ENCODE data around the gene ZNF385C. TPM values are rescaled to one million over a fixed set of nuclear protein-coding genes. Genes with fewer than 3 reads are reported as not detected.

ZNF385C gene
- total RNA-seq, 1 donor from 2014 or later: not detected

DNA sequence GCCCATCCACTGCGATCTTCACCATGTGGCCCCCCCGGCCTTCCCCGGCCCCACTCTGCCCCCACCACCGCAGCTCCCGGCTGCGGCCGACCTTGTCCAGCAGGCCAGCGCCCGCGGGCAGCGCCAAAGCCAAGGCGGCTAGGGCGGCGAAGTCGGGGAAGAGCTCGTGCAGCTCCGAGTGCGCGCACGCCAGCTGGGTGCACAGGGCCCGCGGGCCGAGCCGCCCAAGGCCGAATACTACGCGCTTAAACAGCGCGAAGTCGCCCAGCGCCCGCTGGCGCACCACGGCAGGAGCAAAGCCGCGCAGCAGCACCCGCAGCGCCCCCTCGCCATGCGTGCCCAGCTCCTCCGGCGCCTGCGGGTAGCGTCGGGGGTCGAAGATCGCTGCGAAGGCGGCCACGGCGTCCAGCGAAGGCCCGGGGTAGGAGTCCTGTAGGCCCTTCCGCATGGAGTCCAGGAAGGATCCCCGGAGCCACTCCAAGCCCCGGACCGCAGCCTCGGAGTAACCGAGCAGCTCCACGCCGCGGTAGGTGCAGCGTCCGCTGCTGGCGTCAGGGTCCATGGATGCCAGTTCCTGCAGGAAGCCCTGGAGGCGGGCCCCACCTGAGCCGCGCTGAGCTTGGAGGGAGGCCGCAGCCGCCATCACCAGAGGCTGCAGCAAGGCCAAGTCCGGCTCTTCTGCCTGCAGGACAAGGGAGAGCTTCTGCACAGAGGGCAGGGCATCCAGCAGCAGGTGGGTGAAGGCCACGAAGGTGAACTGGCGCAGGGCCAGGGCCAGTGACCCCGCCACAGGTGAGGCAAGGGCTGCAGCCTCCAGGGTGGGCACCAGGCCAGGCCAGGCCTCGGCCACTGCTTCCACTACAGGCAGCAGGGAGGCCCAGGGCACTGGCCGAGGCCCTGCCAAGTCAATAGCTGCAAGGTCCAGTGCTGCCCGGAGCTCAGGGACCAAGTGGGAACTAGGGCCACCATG lies 58.2 kb downstream of the ZNF385C start:
- H3K4me3 Mint-ChIP-seq: no peak overlapping the region
- H3K27me3 Mint-ChIP-seq (ENCODE audit: insufficient read depth): peaks cover 6% of the 10 kb centered on the region
- intact Hi-C loops (cut with micrococcal nuclease): no loop called here

DNA sequence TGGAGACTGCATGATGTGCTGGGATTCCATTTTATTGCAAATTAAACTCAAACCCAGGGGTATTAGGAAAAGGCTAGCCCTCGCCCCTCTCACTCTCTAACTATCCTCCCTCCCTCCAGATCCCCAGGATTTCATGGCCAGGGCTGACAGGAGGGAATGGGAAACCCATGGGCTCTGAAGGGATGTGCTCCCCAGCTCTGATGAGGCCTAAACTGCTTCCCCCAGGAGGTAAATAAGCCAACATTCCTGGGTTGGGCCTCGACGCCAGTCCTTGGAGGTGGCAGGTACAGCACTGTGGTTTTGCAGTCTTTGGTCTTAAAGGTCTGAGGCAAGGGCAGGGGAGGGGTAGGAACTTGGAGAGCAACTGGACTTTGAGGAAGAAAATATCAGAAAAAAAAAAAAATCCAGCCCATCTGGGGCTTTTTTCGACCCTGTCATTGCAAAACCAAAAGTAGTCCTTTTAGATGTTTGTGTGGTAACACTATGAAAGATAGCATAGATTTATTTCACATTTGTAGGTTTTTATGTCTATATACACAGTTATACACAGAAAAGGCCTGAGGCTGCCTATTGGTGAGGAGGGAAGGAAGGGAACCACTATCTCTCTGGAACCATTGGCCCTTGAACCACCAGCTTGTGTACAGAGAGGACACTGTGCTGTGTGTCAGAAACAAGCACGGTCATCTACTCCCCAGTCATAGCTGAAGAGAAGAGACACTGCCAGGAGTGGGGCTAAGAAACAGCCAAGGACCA lies 59.9 kb downstream of the ZNF385C start:
- H3K4me3 Mint-ChIP-seq: no peak overlapping the region
- intact Hi-C loops (cut with micrococcal nuclease): no loop called here
- H3K9me3 Mint-ChIP-seq: no peaks in the 10 kb centered on the region
- H3K27me3 Mint-ChIP-seq (ENCODE audit: insufficient read depth): peaks cover 6% of the 10 kb centered on the region
- H3K36me3 Mint-ChIP-seq (ENCODE audit: low read depth): no peaks in the 10 kb centered on the region
- no peak for DNase-seq (ENCODE audit: low spot score)
- H3K4me1 Mint-ChIP-seq (ENCODE audit: low read depth): peaks cover 9% of the 10 kb centered on the region
- no peak overlapping the region for H3K27ac Mint-ChIP-seq

More for the DNA sequence above, 58.2 kb downstream of the ZNF385C start:
- H3K4me1 Mint-ChIP-seq (ENCODE audit: low read depth): no peaks in the 10 kb centered on the region
- H3K9me3 Mint-ChIP-seq: no peaks in the 10 kb centered on the region
- H3K27ac Mint-ChIP-seq: no peak overlapping the region
- H3K36me3 Mint-ChIP-seq (ENCODE audit: low read depth): no peaks in the 10 kb centered on the region
- DNase-seq (ENCODE audit: low spot score): no peak

DNA sequence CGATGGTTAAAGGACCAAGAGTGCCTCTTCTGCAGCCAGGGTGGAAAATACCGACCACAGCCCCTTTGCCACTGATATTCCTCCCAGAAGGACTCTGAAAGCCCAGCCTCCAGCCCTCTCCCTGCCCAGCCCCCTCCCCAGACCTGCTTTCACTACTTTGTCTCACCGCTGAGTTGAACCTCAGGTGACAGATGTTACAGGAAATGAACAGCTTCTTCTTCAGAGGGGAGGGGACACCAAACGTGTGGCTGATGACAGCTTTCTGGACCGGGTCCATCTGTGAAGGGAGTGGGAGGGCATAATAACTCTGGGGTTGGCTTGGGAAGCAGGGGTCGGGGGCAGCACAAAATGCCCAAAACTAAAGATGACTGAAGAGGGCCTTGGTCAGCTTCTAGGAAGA lies 64.2 kb downstream of the ZNF385C start:
- no peaks in the 10 kb centered on the region for H3K9me3 Mint-ChIP-seq
- H3K4me1 Mint-ChIP-seq (ENCODE audit: low read depth): peaks cover 9% of the 10 kb centered on the region
- H3K4me3 Mint-ChIP-seq: no peak overlapping the region
- no peaks in the 10 kb centered on the region for H3K36me3 Mint-ChIP-seq (ENCODE audit: low read depth)
- no peak for DNase-seq (ENCODE audit: low spot score)
- intact Hi-C loops (cut with micrococcal nuclease): no loop called here
- no peak overlapping the region for H3K27ac Mint-ChIP-seq
- peaks cover 9% of the 10 kb centered on the region for H3K27me3 Mint-ChIP-seq (ENCODE audit: insufficient read depth)

DNA sequence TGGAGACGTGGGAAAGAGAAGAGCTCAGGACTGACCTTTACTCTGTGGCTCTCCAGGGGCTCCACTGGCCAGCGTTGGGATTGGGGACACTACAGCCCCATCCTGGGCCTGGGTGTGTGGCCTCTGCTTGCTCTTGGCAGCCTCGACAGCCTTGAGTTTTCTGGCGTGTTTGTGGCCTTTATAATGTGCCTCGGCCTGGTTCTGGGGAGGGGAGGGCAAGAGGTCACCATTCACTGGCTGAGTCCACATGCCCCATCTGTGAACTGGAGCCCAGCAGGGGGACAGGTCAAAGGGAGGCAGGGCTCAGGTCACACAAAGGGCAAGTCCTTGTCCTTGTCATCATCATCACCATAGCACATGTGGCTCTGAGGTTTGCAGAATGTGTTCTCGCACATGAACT lies 66.7 kb downstream of the ZNF385C start:
- H3K27me3 Mint-ChIP-seq (ENCODE audit: insufficient read depth): peaks cover 3% of the 10 kb centered on the region
- no peaks in the 10 kb centered on the region for H3K9me3 Mint-ChIP-seq
- DNase-seq (ENCODE audit: low spot score): no peak
- no peak overlapping the region for H3K4me3 Mint-ChIP-seq
- intact Hi-C loops (cut with micrococcal nuclease): no loop called here
- H3K27ac Mint-ChIP-seq: no peak overlapping the region
- no peaks in the 10 kb centered on the region for H3K36me3 Mint-ChIP-seq (ENCODE audit: low read depth)
- peaks cover 9% of the 10 kb centered on the region for H3K4me1 Mint-ChIP-seq (ENCODE audit: low read depth)

DNA sequence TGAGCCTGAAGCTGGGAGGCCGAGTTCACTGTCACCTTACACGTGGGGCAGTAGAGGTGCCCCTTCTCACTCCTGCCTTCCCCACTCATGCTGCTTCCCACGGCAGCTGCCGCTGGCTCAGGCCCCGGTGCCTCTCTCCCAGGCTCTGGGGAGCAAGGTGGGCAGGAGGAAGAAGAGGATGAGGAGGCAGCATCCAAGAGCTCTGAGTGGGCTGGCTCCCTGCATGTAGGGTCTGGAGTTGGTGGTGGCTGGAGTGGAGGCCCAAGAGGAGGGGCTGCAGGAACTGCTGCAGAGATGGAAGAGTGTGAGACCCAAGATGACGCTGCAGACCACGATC lies 69.5 kb downstream of the ZNF385C start:
- no peak overlapping the region for H3K27ac Mint-ChIP-seq
- H3K27me3 Mint-ChIP-seq (ENCODE audit: insufficient read depth): peaks cover 3% of the 10 kb centered on the region
- no peak for DNase-seq (ENCODE audit: low spot score)
- intact Hi-C loops (cut with micrococcal nuclease): loop anchor here (10.0 kb wide), 1 partner anchor 376 kb away; no protein-coding TSS in a partner anchor
- no peaks in the 10 kb centered on the region for H3K9me3 Mint-ChIP-seq
- peaks cover 9% of the 10 kb centered on the region for H3K4me1 Mint-ChIP-seq (ENCODE audit: low read depth)
- H3K4me3 Mint-ChIP-seq: no peak overlapping the region
- peaks cover 9% of the 10 kb centered on the region for H3K36me3 Mint-ChIP-seq (ENCODE audit: low read depth)

DNA sequence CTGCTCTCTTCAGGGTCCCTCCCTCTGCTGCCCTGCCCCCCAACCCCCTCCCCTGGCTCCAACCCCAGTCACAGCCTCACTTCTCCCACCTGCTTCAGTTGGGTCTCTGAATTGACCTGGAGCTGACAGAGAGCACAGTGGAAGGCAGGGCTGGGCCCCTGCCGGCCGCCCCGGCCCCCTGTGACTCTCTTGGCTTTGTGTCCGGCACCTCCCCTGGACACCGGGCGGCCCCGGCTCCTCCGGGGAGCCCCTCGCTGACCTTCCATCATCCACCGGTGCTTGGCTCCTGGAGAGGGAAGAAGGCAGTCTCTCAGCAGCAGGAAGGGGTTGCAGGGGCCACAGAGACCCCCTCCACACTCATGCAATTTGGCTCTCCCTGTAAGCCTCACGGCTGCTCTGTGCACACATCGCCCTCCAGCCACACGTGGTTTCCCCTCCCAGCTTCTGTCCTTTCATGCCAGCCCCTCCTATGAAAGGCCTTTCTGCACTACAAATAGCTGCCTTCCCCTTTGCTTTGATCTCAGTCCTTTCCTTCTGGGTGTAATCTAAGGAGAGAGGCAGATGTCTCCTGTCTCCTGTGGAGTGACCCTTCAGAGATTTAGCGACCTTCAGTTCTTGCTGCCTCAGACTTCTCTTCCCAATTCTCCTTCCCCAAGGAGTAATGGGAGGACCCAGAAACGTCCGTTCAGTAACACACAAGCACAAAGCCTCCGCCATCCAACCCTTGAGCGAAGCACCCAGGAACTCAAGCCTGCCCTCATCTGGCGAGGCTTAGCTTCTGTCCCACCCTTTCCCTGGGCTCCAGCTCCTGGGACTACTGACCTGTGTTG lies 70.1 kb downstream of the ZNF385C start:
- H3K27ac Mint-ChIP-seq: peak overlapping the region; percentile 48
- intact Hi-C loops (cut with micrococcal nuclease): loop anchor here (10.0 kb wide), 1 partner anchor 377 kb away; no protein-coding TSS in a partner anchor
- no peak for DNase-seq (ENCODE audit: low spot score)
- no peak overlapping the region for H3K4me3 Mint-ChIP-seq
- H3K27me3 Mint-ChIP-seq (ENCODE audit: insufficient read depth): peaks cover 3% of the 10 kb centered on the region
- H3K9me3 Mint-ChIP-seq: no peaks in the 10 kb centered on the region
- H3K36me3 Mint-ChIP-seq (ENCODE audit: low read depth): peaks cover 12% of the 10 kb centered on the region
- H3K4me1 Mint-ChIP-seq (ENCODE audit: low read depth): peaks cover 7% of the 10 kb centered on the region

DNA sequence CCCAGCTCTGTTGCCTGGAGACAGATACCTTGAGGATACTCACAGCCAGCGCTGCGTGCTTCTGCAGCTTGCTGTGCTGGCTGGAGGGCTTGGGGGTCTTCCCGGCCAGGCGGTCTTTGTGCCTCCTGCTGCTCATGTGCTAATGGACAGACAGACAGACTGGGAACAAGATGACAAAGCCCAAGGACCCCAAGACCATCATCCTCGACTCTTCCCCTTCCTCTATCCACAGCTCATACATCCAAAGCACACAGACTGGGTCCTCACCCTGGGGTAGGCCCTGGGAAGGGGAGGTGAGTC lies 70.7 kb downstream of the ZNF385C start:
- H3K27me3 Mint-ChIP-seq (ENCODE audit: insufficient read depth): peaks cover 3% of the 10 kb centered on the region
- intact Hi-C loops (cut with micrococcal nuclease): loop anchor here (10.0 kb wide), 1 partner anchor 377 kb away; no protein-coding TSS in a partner anchor

DNA sequence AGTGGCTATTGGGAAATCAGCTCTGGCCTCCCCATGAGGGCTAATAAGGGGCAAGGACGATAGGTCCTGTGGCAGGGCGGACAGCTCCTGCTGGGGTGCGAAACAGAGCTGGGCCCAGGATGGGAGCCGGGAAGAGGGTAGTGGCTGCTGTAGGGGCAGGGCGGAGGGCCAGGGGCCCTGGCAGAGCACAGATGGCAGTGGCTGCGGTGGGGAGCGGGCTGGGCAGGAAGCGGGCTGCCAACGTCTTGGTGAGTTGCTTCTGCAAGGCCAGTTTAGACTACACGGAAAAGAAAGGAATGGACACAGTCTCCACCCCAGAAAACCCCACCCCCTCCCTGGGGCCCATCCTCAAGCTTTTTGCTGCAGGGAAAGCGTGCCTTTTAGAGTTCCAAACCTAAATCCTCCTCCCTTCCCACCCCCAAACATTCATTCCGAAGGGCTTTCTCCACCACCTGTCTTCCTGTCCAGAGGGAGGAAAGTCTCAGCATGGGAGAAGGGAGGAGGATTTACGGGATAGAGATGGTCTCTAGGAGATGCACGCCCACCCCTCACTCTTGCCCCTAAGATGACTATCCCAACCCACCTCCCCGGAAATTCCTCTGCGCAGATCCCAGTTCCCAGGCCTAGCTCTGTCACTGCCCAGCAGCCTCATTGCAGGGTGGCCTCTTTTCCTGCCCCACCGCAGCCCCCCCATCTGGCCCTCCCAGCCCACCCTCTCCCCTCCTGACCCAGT lies 71.2 kb downstream of the ZNF385C start:
- Mint-ChIP-seq H3K4me3 (no peak overlapping the region), H3K27me3 (ENCODE audit: insufficient read depth) (peaks cover 3% of the 10 kb centered on the region), H3K9me3 (no peaks in the 10 kb centered on the region), H3K36me3 (ENCODE audit: low read depth) (peaks cover 16% of the 10 kb centered on the region), H3K27ac (no peak overlapping the region), H3K4me1 (ENCODE audit: low read depth) (peaks cover 12% of the 10 kb centered on the region)
- no peak for DNase-seq (ENCODE audit: low spot score)
- intact Hi-C loops (cut with micrococcal nuclease): loop anchor here (10.0 kb wide), 1 partner anchor 378 kb away; no protein-coding TSS in a partner anchor

More for the DNA sequence above, 70.7 kb downstream of the ZNF385C start:
- peaks cover 12% of the 10 kb centered on the region for H3K36me3 Mint-ChIP-seq (ENCODE audit: low read depth)
- no peaks in the 10 kb centered on the region for H3K9me3 Mint-ChIP-seq
- no peak for DNase-seq (ENCODE audit: low spot score)
- no peak overlapping the region for H3K27ac Mint-ChIP-seq
- H3K4me1 Mint-ChIP-seq (ENCODE audit: low read depth): peaks cover 7% of the 10 kb centered on the region
- H3K4me3 Mint-ChIP-seq: no peak overlapping the region

DNA sequence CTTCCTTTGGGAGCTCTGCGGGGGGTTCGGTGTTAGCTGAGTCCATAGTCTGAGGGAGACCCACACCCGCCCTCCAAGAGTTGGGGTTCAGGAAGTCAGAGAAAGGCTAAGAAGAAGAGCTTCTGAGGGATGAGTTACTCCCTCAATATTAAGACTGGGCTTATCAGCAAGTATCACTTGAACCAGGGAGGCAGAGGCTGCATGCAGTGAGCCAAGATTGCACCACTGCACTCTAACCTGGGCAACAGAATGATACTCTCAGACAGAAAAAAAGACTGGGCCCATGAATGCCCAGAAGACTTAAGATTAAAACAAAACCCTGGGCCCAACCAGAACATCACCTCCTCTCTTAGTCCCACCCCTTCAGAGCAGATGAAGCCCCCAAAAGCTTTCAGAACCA lies 72.3 kb downstream of the ZNF385C start:
- Mint-ChIP-seq H3K27me3 (ENCODE audit: insufficient read depth) (peaks cover 3% of the 10 kb centered on the region), H3K9me3 (no peaks in the 10 kb centered on the region), H3K4me1 (ENCODE audit: low read depth) (peaks cover 20% of the 10 kb centered on the region), H3K27ac (no peak overlapping the region), H3K4me3 (no peak overlapping the region), H3K36me3 (ENCODE audit: low read depth) (peaks cover 21% of the 10 kb centered on the region)
- intact Hi-C loops (cut with micrococcal nuclease): loop anchor here (1.0 to 10.0 kb wide), 7 partner anchors 38 to 379 kb away; partner anchors contain the start of gene DHX58
- no peak for DNase-seq (ENCODE audit: low spot score)

DNA sequence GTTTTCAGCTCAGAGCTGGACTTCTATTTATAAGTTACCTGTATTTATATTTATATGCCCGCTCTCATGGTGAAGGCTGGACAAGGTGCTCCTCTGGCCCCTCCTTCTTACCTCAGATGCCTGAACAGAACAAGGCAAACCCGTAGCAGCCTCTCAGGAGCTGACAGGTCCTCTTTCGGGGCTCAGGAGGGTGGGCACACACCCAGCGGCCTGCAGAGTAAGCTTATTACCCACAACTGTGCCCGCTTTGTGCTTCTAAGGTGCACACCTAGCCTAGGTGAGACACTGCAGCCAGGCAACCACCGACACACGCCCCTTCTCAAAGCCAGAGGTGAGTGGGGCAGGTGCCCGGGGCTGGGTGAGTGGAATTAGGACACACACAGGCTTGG lies 73.1 kb downstream of the ZNF385C start:
- Mint-ChIP-seq H3K27ac (peak overlapping the region; percentile 71), H3K4me1 (ENCODE audit: low read depth) (peaks cover 20% of the 10 kb centered on the region), H3K4me3 (no peak overlapping the region), H3K36me3 (ENCODE audit: low read depth) (peaks cover 24% of the 10 kb centered on the region), H3K27me3 (ENCODE audit: insufficient read depth) (no peaks in the 10 kb centered on the region), H3K9me3 (no peaks in the 10 kb centered on the region)
- no peak for DNase-seq (ENCODE audit: low spot score)
- intact Hi-C loops (cut with micrococcal nuclease): loop anchor here (1.0 to 10.0 kb wide), 7 partner anchors 39 to 380 kb away; partner anchors contain the start of gene DHX58

DNA sequence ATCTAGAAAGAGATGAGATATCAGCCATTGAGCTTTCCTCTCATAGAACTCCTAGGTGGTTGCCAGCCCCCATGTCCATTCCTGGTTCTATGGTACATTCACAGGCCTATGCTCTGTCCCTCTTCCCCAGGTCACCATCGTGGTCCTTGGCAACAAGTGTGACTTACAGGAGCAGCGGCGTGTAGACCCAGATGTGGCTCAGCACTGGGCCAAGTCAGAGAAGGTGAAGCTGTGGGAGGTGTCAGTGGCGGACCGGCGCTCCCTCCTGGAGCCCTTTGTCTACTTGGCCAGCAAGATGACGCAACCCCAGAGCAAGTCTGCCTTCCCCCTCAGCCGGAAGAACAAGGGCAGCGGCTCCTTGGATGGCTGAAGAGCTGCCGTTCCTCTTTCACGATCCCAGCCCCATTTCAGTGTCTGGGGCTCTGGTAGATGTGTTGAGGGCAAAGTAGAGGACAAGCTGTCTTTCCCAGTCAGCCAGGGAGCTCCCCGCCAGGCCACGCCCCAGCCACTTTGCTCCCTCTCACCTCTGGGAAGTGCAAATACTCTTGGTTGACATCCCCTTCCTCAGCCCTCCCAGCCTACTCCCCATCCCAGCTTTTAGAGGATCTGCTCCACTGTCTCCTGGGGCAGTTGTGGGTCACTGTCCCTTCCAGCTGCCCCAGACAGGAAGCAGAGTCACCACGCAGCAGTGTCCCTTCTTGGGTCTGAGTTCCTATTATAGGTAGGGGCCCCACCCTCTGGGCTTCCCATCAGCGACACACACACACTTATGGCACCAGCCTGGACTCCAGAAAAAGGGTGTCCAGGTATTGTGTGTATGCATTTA lies 74.5 kb downstream of the ZNF385C start:
- no peak overlapping the region for H3K27ac Mint-ChIP-seq

More for the DNA sequence above, 74.5 kb downstream of the ZNF385C start:
- H3K27me3 Mint-ChIP-seq (ENCODE audit: insufficient read depth): no peaks in the 10 kb centered on the region
- DNase-seq (ENCODE audit: low spot score): no peak
- intact Hi-C loops (cut with micrococcal nuclease): loop anchor here (10.0 kb wide), 1 partner anchor 381 kb away; no protein-coding TSS in a partner anchor
- no peaks in the 10 kb centered on the region for H3K9me3 Mint-ChIP-seq
- peaks cover 31% of the 10 kb centered on the region for H3K36me3 Mint-ChIP-seq (ENCODE audit: low read depth)
- H3K4me3 Mint-ChIP-seq: no peak overlapping the region
- H3K4me1 Mint-ChIP-seq (ENCODE audit: low read depth): peaks cover 31% of the 10 kb centered on the region

Measured in activated T-helper 1 cell treated with anti-CD3 and anti-CD28 coated beads, Interleukin-12 subunit alpha, Interleukin-12 subunit beta, Interleukin-2, Interleukin-4 antibody, amounts not matched to agents 30 ng/mL and 10 ng/mL and 1 ng/mL, durations not matched to agents 14 hours and 24 hours and 36 hours (primary cell).